VCaP (cell line): ENCODE data around the gene MEGF8.

Source experiments
- H3K27ac ChIP-seq: fragments of 450-650 bp; 2 replicates; pipeline ENCODE4 v1.5.1; 2017
- CTCF ChIP-seq: fragments of 450-650 bp; conservative IDR thresholded peaks from 2 replicates; pipeline ENCODE4 v1.5.1; 2017; ENCODE audit warnings: mild to moderate bottlenecking, moderate library complexity

The MEGF8 gene

GRCh38 chr19:42297039-42297438 lies 28.4 kb upstream of the MEGF8 start:
- no peak overlapping the region for H3K27ac ChIP-seq
- TF ChIP-seq CTCF, result no peak

- peak within 1 kb of the TSS; percentile 85 for H3K27ac ChIP-seq
- no peak for TF ChIP-seq CTCF
Observed at GRCh38 chr19:42301646-42302203, 23.7 kb upstream of the MEGF8 start, which contains the start of gene PRR19. Gene PRR19 (plus strand): TSS chr19:42302132. CDS start chr19:42309585, 7,453 bp downstream.

- no peak for TF ChIP-seq CTCF
- peak overlapping the region; percentile 85 for H3K27ac ChIP-seq
Observed at GRCh38 chr19:42303101-42303464, 22.4 kb upstream of the MEGF8 start.

- H3K27ac ChIP-seq, result peak overlapping the region; percentile 85; the same call in 1 of the 2 replicates
- no peak for TF ChIP-seq CTCF
Observed at GRCh38 chr19:42303876-42304275, 21.6 kb upstream of the MEGF8 start.

- H3K27ac ChIP-seq, result no peak overlapping the region
- TF ChIP-seq CTCF, result no peak
Observed at GRCh38 chr19:42306646-42307045, 18.8 kb upstream of the MEGF8 start.

GRCh38 chr19:42309686-42310085 lies 15.7 kb upstream of the MEGF8 start:
- H3K27ac ChIP-seq, result no peak overlapping the region
- no peak for TF ChIP-seq CTCF

GRCh38 chr19:42311657-42312056 lies 13.8 kb upstream of the MEGF8 start:
- no peak for TF ChIP-seq CTCF

GRCh38 chr19:42312370-42312769 lies 13.1 kb upstream of the MEGF8 start:
- TF ChIP-seq CTCF, result no peak
- peak overlapping the region; percentile 85; the same call in 1 of the 2 replicates for H3K27ac ChIP-seq

More at GRCh38 chr19:42311657-42312056, 13.8 kb upstream of the MEGF8 start:
- no peak overlapping the region for H3K27ac ChIP-seq
